ENCODE data around the gene TACC2. TPM values are rescaled to one million over a fixed set of nuclear protein-coding genes. Genes with fewer than 3 reads are reported as not detected.
"Not testable (repeated sequence)": the region's sequence is repeated elsewhere in the genome, so short reads cannot be mapped to it uniquely, and the experiment has no call there.

The TACC2 gene
- total RNA-seq, 5 donors from 2014 or later (not counting 1 experiment from before 2014, with no cell fraction given), result 0.46 to 0.70 (median 0.60) TPM; not detected in 2

DNA sequence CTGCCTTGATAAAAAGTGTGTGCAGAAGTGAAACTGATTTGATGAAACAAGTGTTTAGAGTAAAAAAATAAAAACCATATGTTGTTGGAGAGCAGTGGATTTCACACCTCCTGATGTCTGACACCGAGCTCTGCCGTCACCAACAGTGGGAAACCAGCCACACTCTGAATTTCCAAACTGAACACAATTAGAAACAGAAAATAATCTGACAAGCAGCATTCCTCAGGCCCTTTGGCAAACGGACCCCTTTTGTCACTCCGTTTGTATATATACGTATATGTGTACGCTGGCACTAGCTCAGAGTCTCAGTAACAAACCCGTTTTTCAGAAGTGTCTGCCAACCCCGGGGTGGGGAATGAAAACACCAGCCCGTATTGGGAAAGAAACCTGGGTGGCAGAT is 32.4 kb downstream of the TACC2 start:
- Histone ChIP-seq H3K27me3 (replicated peaks in 1 of 2; ENCODE audit: control insufficient read depth in 2 of 2, extremely low read depth in 1 of 2, insufficient read depth in 2 of 2, low read length in 1 of 2) (peaks cover 0 to 16% of the 10 kb centered on the region in 2 experiments), H3K9me3 (no peaks in the 10 kb centered on the region), H3K36me3 (ENCODE audit: control insufficient read depth in 2 of 2, extremely low read depth in 1 of 2, insufficient read depth in 1 of 2, low read length in 1 of 2) (no peaks in the 10 kb centered on the region), H3K27ac (ENCODE audit: low read length) (no peak overlapping the region), H3K4me3 (ENCODE audit: control insufficient read depth in 1 of 2, extremely low read depth in 1 of 2, low read length in 1 of 2) (no peak overlapping the region), H3K4me1 (ENCODE audit: control insufficient read depth in 1 of 2, extremely low read depth in 1 of 2, insufficient read depth in 2 of 2, low read length in 2 of 2) (no peaks in the 10 kb centered on the region)
- ChIA-PET CTCF (no interaction called here), POLR2A (no interaction called here)
- 80% methylated on average over 7 of the region's 9 CpGs for WGBS (ENCODE audit: insufficient coverage)
- H3K36me3 Mint-ChIP-seq, result no peaks in the 10 kb centered on the region
- no peak for DNase-seq
- H3K9me3 Mint-ChIP-seq, result no peaks in the 10 kb centered on the region
- no peaks in the 10 kb centered on the region for H3K4me1 Mint-ChIP-seq
- H3K4me3 Mint-ChIP-seq, result no peak overlapping the region
- H3K27me3 Mint-ChIP-seq, result peaks cover 4 to 9% of the 10 kb centered on the region in 2 donors
- ATAC-seq (replicated peaks in 1 of 4), result no peak
- H3K27ac Mint-ChIP-seq, result no peak overlapping the region

DNA sequence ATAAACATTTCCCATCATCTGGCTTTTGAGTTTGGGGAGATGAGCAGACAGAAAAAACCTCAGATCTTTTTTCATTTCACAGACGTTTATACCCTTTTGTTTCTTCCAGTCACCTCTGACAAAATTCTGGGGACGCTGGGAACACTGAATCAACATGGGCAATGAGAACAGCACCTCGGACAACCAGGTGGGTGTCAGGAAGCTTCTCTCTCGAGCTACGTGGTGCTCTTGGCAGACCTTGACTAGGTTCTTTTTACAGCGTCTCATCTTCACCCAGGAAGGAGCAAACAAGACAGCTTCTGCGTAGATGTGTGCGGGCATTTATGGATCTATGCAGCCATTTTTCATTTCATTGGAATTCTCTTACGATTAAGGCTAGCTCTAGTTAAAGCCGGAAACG is 32.9 kb downstream of the TACC2 start:
- Mint-ChIP-seq H3K4me3 (no peak overlapping the region), H3K36me3 (no peaks in the 10 kb centered on the region), H3K27ac (no peak overlapping the region), H3K9me3 (no peaks in the 10 kb centered on the region), H3K27me3 (peaks cover 4 to 9% of the 10 kb centered on the region in 2 donors), H3K4me1 (no peaks in the 10 kb centered on the region)
- Histone ChIP-seq H3K9me3 (no peaks in the 10 kb centered on the region), H3K27ac (ENCODE audit: low read length) (no peak overlapping the region), H3K4me1 (ENCODE audit: control insufficient read depth in 1 of 2, extremely low read depth in 1 of 2, insufficient read depth in 2 of 2, low read length in 2 of 2) (no peaks in the 10 kb centered on the region), H3K4me3 (ENCODE audit: control insufficient read depth in 1 of 2, extremely low read depth in 1 of 2, low read length in 1 of 2) (no peak overlapping the region), H3K36me3 (ENCODE audit: control insufficient read depth in 2 of 2, extremely low read depth in 1 of 2, insufficient read depth in 1 of 2, low read length in 1 of 2) (no peaks in the 10 kb centered on the region), H3K27me3 (replicated peaks in 1 of 2; ENCODE audit: control insufficient read depth in 2 of 2, extremely low read depth in 1 of 2, insufficient read depth in 2 of 2, low read length in 1 of 2) (peaks cover 0 to 15% of the 10 kb centered on the region in 2 experiments)
- DNase-seq (no peak), ATAC-seq (replicated peaks in 1 of 4) (no peak)
- CTCF ChIA-PET, result no interaction called here
- 70% methylated on average over 6 of the region's 11 CpGs for WGBS (ENCODE audit: insufficient coverage)
- POLR2A ChIA-PET, result no interaction called here

DNA sequence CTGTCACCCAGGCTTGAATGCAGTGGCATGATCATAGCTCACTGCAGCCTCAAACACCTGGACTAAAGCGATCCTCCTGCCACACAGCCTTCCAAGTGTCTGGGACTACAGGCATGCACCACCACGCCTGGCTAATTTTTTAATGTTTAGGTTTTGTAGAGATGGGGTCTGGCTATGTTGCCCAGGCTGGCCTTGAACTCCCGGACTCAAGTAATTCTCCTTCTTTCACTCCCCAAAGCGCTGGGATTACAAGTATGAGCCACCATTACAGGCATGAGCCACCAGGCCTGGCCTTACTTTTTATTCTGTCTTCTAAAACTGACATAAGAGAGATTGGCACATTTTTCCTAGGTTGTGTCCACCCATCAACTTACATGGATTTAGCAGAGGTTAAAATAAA is 33.3 kb downstream of the TACC2 start:
- ChIA-PET CTCF (no interaction called here), POLR2A (no interaction called here)
- Histone ChIP-seq H3K27me3 (replicated peaks in 1 of 2; ENCODE audit: control insufficient read depth in 2 of 2, extremely low read depth in 1 of 2, insufficient read depth in 2 of 2, low read length in 1 of 2) (peaks cover 0 to 13% of the 10 kb centered on the region in 2 experiments), H3K4me1 (ENCODE audit: control insufficient read depth in 1 of 2, extremely low read depth in 1 of 2, insufficient read depth in 2 of 2, low read length in 2 of 2) (no peaks in the 10 kb centered on the region), H3K36me3 (ENCODE audit: control insufficient read depth in 2 of 2, extremely low read depth in 1 of 2, insufficient read depth in 1 of 2, low read length in 1 of 2) (no peaks in the 10 kb centered on the region), H3K9me3 (no peaks in the 10 kb centered on the region), H3K4me3 (ENCODE audit: control insufficient read depth in 1 of 2, extremely low read depth in 1 of 2, low read length in 1 of 2) (no peak overlapping the region), H3K27ac (ENCODE audit: low read length) (no peak overlapping the region)
- H3K9me3 Mint-ChIP-seq, result no peaks in the 10 kb centered on the region
- H3K27ac Mint-ChIP-seq, result no peak overlapping the region
- peaks cover 4 to 9% of the 10 kb centered on the region in 2 donors for H3K27me3 Mint-ChIP-seq
- H3K36me3 Mint-ChIP-seq, result no peaks in the 10 kb centered on the region
- no peak for DNase-seq
- H3K4me3 Mint-ChIP-seq, result no peak overlapping the region
- no peak for ATAC-seq (replicated peaks in 1 of 4)
- no peaks in the 10 kb centered on the region for H3K4me1 Mint-ChIP-seq
- WGBS (ENCODE audit: insufficient coverage), result no CpG with 5 or more reads among the region's 4 CpGs

DNA sequence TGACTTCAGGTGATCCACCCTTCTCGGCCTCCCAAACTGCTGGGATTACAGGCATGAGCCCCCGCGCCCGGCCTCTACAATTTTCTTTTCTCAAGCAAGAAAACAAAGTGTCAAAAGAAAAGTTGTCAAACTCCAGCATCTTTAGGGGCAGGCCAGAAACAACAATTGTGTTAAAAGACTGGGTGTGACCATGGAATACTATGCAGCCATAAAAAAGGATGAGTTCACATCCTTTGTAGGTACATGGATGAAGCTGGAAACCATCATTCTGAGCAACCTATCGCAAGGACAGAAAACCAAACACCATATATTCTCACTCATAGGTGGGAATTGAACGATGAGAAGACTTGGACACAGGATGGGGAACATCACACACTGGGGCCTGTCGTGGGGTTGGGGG is 34.3 kb downstream of the TACC2 start:
- H3K9me3 ChIP-seq; H3K36me3 ChIP-seq (ENCODE audit: control insufficient read depth in 2 of 2, extremely low read depth in 1 of 2, insufficient read depth in 1 of 2, low read length in 1 of 2); H3K36me3 Mint-ChIP-seq; H3K4me1 ChIP-seq (ENCODE audit: control insufficient read depth in 1 of 2, extremely low read depth in 1 of 2, insufficient read depth in 2 of 2, low read length in 2 of 2); H3K27me3 Mint-ChIP-seq; H3K27ac ChIP-seq (ENCODE audit: low read length); ATAC-seq (replicated peaks in 1 of 4); DNase-seq; H3K4me3 Mint-ChIP-seq; POLR2A ChIA-PET; H3K9me3 Mint-ChIP-seq; H3K4me3 ChIP-seq (ENCODE audit: control insufficient read depth in 1 of 2, extremely low read depth in 1 of 2, low read length in 1 of 2); H3K27ac Mint-ChIP-seq; CTCF ChIA-PET; H3K4me1 Mint-ChIP-seq: not testable (repeated sequence)
- peaks cover 0 to 13% of the 10 kb centered on the region in 2 experiments for H3K27me3 ChIP-seq (replicated peaks in 1 of 2; ENCODE audit: control insufficient read depth in 2 of 2, extremely low read depth in 1 of 2, insufficient read depth in 2 of 2, low read length in 1 of 2)
- WGBS (ENCODE audit: insufficient coverage), result 93% methylated on average over 3 of the region's 7 CpGs

DNA sequence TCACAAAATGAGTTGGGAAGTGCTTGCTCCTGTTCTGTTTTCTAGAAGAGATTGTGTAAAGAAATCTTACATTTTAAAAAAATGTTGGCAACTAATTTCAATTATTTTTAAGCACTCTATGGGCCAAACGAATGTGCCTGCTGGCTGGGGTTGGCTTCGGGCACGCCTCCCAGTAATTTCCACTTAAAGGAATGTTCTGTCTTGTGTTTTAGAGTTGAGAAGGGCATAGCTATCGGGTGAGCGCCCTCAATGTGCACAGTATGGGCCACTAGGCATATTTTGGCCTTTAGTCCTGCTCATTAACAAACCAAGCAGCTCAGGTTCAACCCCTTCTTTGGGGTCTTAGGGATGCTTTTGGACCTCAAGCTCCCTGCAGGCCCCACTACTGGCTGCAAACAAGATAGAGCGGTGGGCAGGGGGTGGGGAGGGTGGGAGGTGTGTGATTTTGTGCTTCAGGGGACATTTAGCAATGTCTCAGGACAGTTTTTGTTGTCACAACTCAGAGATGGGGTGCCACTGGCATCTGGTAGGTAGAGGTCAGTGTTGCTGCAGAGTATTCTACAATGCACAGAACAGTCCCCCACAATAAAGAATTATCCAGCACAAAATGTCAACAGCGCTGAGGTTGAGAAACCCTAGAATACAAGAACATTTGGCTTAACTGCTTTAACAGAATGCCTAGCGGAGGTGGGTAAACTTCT is 40.7 kb downstream of the TACC2 start:
- no peaks in the 10 kb centered on the region for H3K4me1 ChIP-seq (ENCODE audit: control insufficient read depth in 1 of 2, extremely low read depth in 1 of 2, insufficient read depth in 2 of 2, low read length in 2 of 2)
- no peaks in the 10 kb centered on the region for H3K36me3 ChIP-seq (ENCODE audit: control insufficient read depth in 2 of 2, extremely low read depth in 1 of 2, insufficient read depth in 1 of 2, low read length in 1 of 2)
- no peak overlapping the region for H3K27ac Mint-ChIP-seq
- H3K36me3 Mint-ChIP-seq, result no peaks in the 10 kb centered on the region
- no peaks in the 10 kb centered on the region for H3K4me1 Mint-ChIP-seq
- ATAC-seq (replicated peaks in 1 of 4), result no peak
- WGBS (ENCODE audit: insufficient coverage), result 100% methylated on average over 1 of the region's 8 CpGs
- no peaks in the 10 kb centered on the region for H3K9me3 Mint-ChIP-seq
- CTCF ChIA-PET, result no interaction called here
- no peaks in the 10 kb centered on the region for H3K9me3 ChIP-seq
- peaks cover 20 to 25% of the 10 kb centered on the region in 2 donors for H3K27me3 Mint-ChIP-seq
- peaks cover 2 to 14% of the 10 kb centered on the region in 2 experiments for H3K27me3 ChIP-seq (replicated peaks in 1 of 2; ENCODE audit: control insufficient read depth in 2 of 2, extremely low read depth in 1 of 2, insufficient read depth in 2 of 2, low read length in 1 of 2)
- H3K27ac ChIP-seq (ENCODE audit: low read length), result no peak overlapping the region
- no peak for DNase-seq
- H3K4me3 ChIP-seq (ENCODE audit: control insufficient read depth in 1 of 2, extremely low read depth in 1 of 2, low read length in 1 of 2), result no peak overlapping the region
- H3K4me3 Mint-ChIP-seq, result no peak overlapping the region
- POLR2A ChIA-PET, result interaction anchor here in 1 of 2 donors (0.5 kb wide), 1 partner anchor 32 kb away, joined by 6 read pairs; no protein-coding TSS in a partner anchor

DNA sequence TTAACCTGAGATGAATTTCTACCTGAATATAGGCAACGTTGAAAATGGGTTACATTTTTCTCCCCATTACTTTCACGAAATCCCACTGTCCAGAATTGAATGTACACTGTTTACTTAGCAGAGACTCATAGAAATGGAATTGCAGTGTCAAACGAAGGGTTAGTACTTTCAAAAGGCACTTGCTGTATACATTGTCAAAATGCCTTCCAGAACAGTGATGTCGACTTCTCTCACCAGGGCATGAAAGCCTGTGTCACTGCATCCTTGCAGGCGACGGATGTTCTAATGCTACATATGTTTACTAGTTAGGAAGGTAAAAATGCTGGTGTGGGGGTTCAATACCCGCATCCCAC is 41.2 kb downstream of the TACC2 start:
- ATAC-seq (replicated peaks in 1 of 4) (no peak), DNase-seq (no peak)
- Mint-ChIP-seq H3K27me3 (peaks cover 22 to 25% of the 10 kb centered on the region in 2 donors), H3K9me3 (no peaks in the 10 kb centered on the region), H3K36me3 (no peaks in the 10 kb centered on the region), H3K4me1 (no peaks in the 10 kb centered on the region), H3K4me3 (no peak overlapping the region), H3K27ac (no peak overlapping the region)
- Histone ChIP-seq H3K36me3 (ENCODE audit: control insufficient read depth in 2 of 2, extremely low read depth in 1 of 2, insufficient read depth in 1 of 2, low read length in 1 of 2) (no peaks in the 10 kb centered on the region), H3K27me3 (replicated peaks in 1 of 2; ENCODE audit: control insufficient read depth in 2 of 2, extremely low read depth in 1 of 2, insufficient read depth in 2 of 2, low read length in 1 of 2) (peaks cover 2 to 17% of the 10 kb centered on the region in 2 experiments), H3K27ac (ENCODE audit: low read length) (no peak overlapping the region), H3K4me3 (ENCODE audit: control insufficient read depth in 1 of 2, extremely low read depth in 1 of 2, low read length in 1 of 2) (no peak overlapping the region), H3K4me1 (ENCODE audit: control insufficient read depth in 1 of 2, extremely low read depth in 1 of 2, insufficient read depth in 2 of 2, low read length in 2 of 2) (no peaks in the 10 kb centered on the region), H3K9me3 (no peaks in the 10 kb centered on the region)
- 76% methylated on average over 3 of the region's 7 CpGs for WGBS (ENCODE audit: insufficient coverage)
- CTCF ChIA-PET, result no interaction called here
- POLR2A ChIA-PET, result no interaction called here
